Liver (tissue), 9 donors: ENCODE data around the gene DCUN1D3. TPM values are rescaled to one million over a fixed set of nuclear protein-coding genes. Genes with fewer than 3 reads are reported as not detected.

Source experiments
- DNase-seq: peaks from one replicate; pipeline ENCODE4 v3.0.0-alpha.2; 2017; ENCODE audit warnings: low spot score
- H3K27ac ChIP-seq, 2 donors: one replicate each; pipeline ENCODE4 v1.7.0; 2013; ENCODE audit warnings: inconsistent platforms in 2 of 2, low read length in 2 of 2, control low read depth in 1 of 2, low read depth in 1 of 2, mild to moderate bottlenecking in 1 of 2
- H3K27me3 ChIP-seq, 4 donors: one replicate each; pipeline versions ENCODE4 v1.6.1 to v1.7.0; 2013; ENCODE audit warnings: low read length in 3 of 4, inconsistent platforms in 1 of 4, mild to moderate bottlenecking in 1 of 4, moderate library complexity in 1 of 4; ENCODE audit not compliant: control insufficient read depth in 4 of 4, insufficient read depth in 4 of 4
- H3K36me3 ChIP-seq, 4 donors: one replicate each; pipeline versions ENCODE4 v1.6.1 to v1.7.0; 2013; ENCODE audit warnings: low read length in 3 of 4, mild to moderate bottlenecking in 3 of 4, low read depth in 1 of 4, moderate library complexity in 1 of 4; ENCODE audit not compliant: control insufficient read depth in 4 of 4, insufficient read depth in 3 of 4
- H3K4me1 ChIP-seq, 4 donors: one replicate each; pipeline versions ENCODE4 v1.6.1 to v1.7.0; 2013; ENCODE audit warnings: low read length in 3 of 4, mild to moderate bottlenecking in 3 of 4, moderate library complexity in 1 of 4; ENCODE audit not compliant: control insufficient read depth in 4 of 4, insufficient read depth in 4 of 4
- H3K4me3 ChIP-seq, 3 donors: one replicate each; pipeline versions ENCODE4 v1.6.1 to v1.7.0; 2013; ENCODE audit warnings: low read length in 3 of 3, control low read depth in 1 of 3, low read depth in 1 of 3, mild to moderate bottlenecking in 1 of 3
- H3K9ac ChIP-seq, 2 donors: one replicate each; pipeline ENCODE4 v1.7.0; 2013; ENCODE audit warnings: low read length in 2 of 2, mild to moderate bottlenecking in 2 of 2, moderate library complexity in 2 of 2, control low read depth in 1 of 2, low read depth in 1 of 2
- H3K9me3 ChIP-seq, 4 donors: one replicate each; pipeline versions ENCODE4 v1.6.1 to v1.7.0; 2013; ENCODE audit warnings: low read length in 3 of 4; ENCODE audit not compliant: control insufficient read depth in 4 of 4
- ATF3 ChIP-seq: IDR thresholded peaks from 2 replicates; pipeline ENCODE4 v1.6.1; 2016; ENCODE audit warnings: antibody characterized with exemption
- CTCF ChIP-seq: fragments of 150-350 bp; IDR thresholded peaks from 2 replicates; pipeline ENCODE4 v1.5.1; 2017; ENCODE audit warnings: improper control_type of control experiment, low read depth, low read length; ENCODE audit not compliant: missing input control
- EGR1 ChIP-seq, 2 donors: IDR thresholded peaks; 2 replicates each; pipeline ENCODE4 v1.6.1; 2016 to 2018; ENCODE audit warnings: antibody characterized with exemption in 2 of 2, low read depth in 2 of 2
- FOXA1 ChIP-seq: IDR thresholded peaks from 2 replicates; pipeline ENCODE4 v1.6.1; 2016; ENCODE audit warnings: antibody characterized with exemption
- FOXA2 ChIP-seq: IDR thresholded peaks from 2 replicates; pipeline ENCODE4 v1.6.1; 2016; ENCODE audit warnings: antibody characterized with exemption
- GABPA ChIP-seq, 2 donors: IDR thresholded peaks in 1 of 2; conservative IDR thresholded peaks in 1 of 2; 2 replicates each; pipeline ENCODE4 v1.6.1; 2016; ENCODE audit warnings: antibody characterized with exemption in 2 of 2, mild to moderate bottlenecking in 1 of 2, moderate library complexity in 1 of 2
- HNF4A ChIP-seq, 2 donors: conservative IDR thresholded peaks; 2 replicates each; pipeline ENCODE4 v1.6.1; 2016; ENCODE audit warnings: antibody characterized with exemption in 2 of 2, mild to moderate bottlenecking in 2 of 2
- HNF4G ChIP-seq: IDR thresholded peaks from 2 replicates; pipeline ENCODE4 v1.6.1; 2016; ENCODE audit warnings: antibody characterized with exemption
- JUND ChIP-seq, 2 donors: IDR thresholded peaks; 2 replicates each; pipeline ENCODE4 v1.6.1; 2016; ENCODE audit warnings: antibody characterized with exemption in 2 of 2
- MAX ChIP-seq: IDR thresholded peaks from 2 replicates; pipeline ENCODE4 v1.6.1; 2016; ENCODE audit warnings: antibody characterized with exemption
- NR2F2 ChIP-seq: IDR thresholded peaks from 2 replicates; pipeline ENCODE4 v1.6.1; 2016; ENCODE audit warnings: antibody characterized with exemption
- RAD21 ChIP-seq, 2 donors: IDR thresholded peaks; 2 replicates each; pipeline ENCODE4 v1.6.1; 2016; ENCODE audit warnings: antibody characterized with exemption in 2 of 2, mild to moderate bottlenecking in 2 of 2
- REST ChIP-seq: IDR thresholded peaks from 2 replicates; pipeline ENCODE4 v1.6.1; 2016; ENCODE audit warnings: antibody characterized with exemption, mild to moderate bottlenecking
- RXRA ChIP-seq, 2 donors: IDR thresholded peaks; 2 replicates each; pipeline ENCODE4 v1.6.1; 2017 to 2018; ENCODE audit warnings: antibody characterized with exemption in 2 of 2, mild to moderate bottlenecking in 1 of 2
- SP1 ChIP-seq: IDR thresholded peaks from 2 replicates; pipeline ENCODE4 v1.6.1; 2018; ENCODE audit warnings: antibody characterized with exemption, mild to moderate bottlenecking
- TAF1 ChIP-seq: conservative IDR thresholded peaks from 2 replicates; pipeline ENCODE4 v1.6.1; 2016; ENCODE audit warnings: antibody characterized with exemption, mild to moderate bottlenecking
- YY1 ChIP-seq: IDR thresholded peaks from 2 replicates; pipeline ENCODE4 v1.6.1; 2016; ENCODE audit warnings: antibody characterized with exemption, mild to moderate bottlenecking
- ZBTB33 ChIP-seq: IDR thresholded peaks from 2 replicates; pipeline ENCODE4 v1.6.1; 2016; ENCODE audit warnings: antibody characterized with exemption
- WGBS: extraction: QIAGEN DNeasy Blood & Tissue Kit; methylation state at CpG from one replicate; pipeline ENCODE4 v1.1.7; 2013; 5-methylcytosine and 5-hydroxymethylcytosine counted together
- polyA plus RNA-seq, 2 donors: library from polyadenylated mRNA; stranded (reverse) in 1 of 2; unstranded in 1 of 2; fragments of 200-250 nt in 1 of 2; fragments of >200 nt in 1 of 2; fragmentation: Nextera tagmentation in 1 of 2; extraction: Ambion mirVana in 1 of 2; gene quantifications; one replicate each; pipeline versions ENCODE4 v1.2.1 to v1.2.3, GENCODE V29; 2013 to 2015
- total RNA-seq, 2 donors: library from RNA; depleted of rRNA; stranded (reverse); fragments of >200 nt; gene quantifications; one replicate each; pipeline ENCODE4 v1.2.3, GENCODE V29; 2014
- donor health status: healthy.
- donor health status: healthy.
- donor health status: healthy.
- donor health status: healthy.
- donor health status: healthy.

The DCUN1D3 gene
- total and polyA plus RNA-seq, 4 donors = 2.7 to 16.8 (median 4.8) TPM

- Histone ChIP-seq H3K9ac (peak overlapping the region in 1 of 2 donors; percentile 49), H3K4me1 (peaks cover 17 to 82% (median 75%) of the 10 kb centered on the region in 4 donors), H3K27me3 (no peaks in the 10 kb centered on the region), H3K36me3 (no peaks in the 10 kb centered on the region), H3K9me3 (no peaks in the 10 kb centered on the region), H3K27ac (peak overlapping the region; percentile 58 to 87), H3K4me3 (peak overlapping the region in 1 of 3 donors; percentile 36)
- DNase-seq = no peak
- 28% methylated on average over 1 of the region's 1 CpG for WGBS
- peak; percentile 33 to 61 for TF ChIP-seq RXRA (IDR thresholded peaks at IDR 0.05)
- TF ChIP-seq TAF1 = no peak
- TF ChIP-seq YY1 = peak; percentile 34
- peak; percentile 49 to 69 for TF ChIP-seq HNF4A (conservative IDR thresholded peaks at IDR 0.05)
- TF ChIP-seq SP1 = no peak
- peak in 1 of 2 donors; percentile 4 for TF ChIP-seq RAD21 (IDR thresholded peaks at IDR 0.05)
- TF ChIP-seq JUND (IDR thresholded peaks at IDR 0.05) = peak in 1 of 2 donors; percentile 19
Observed at GRCh38 chr16:20884240-20884556, 16.0 kb downstream of the DCUN1D3 start.

GRCh38 chr16:20883554-20884239 lies 16.5 kb downstream of the DCUN1D3 start:
- WGBS = 30% methylated on average over 5 of the region's 5 CpGs
- no peaks in the 10 kb centered on the region for H3K27me3 ChIP-seq
- no peaks in the 10 kb centered on the region for H3K36me3 ChIP-seq
- peak in 1 of 2 donors; percentile 40 for TF ChIP-seq GABPA (IDR thresholded peaks at IDR 0.05 in 1 of 2, conservative IDR thresholded peaks at IDR 0.05 in 1 of 2)
- TF ChIP-seq FOXA1 = no peak
- TF ChIP-seq NR2F2 = no peak
- peak; percentile 39 for TF ChIP-seq ATF3
- TF ChIP-seq RXRA (IDR thresholded peaks at IDR 0.05) = peak; percentile 80 to 89
- peak; percentile 29 for TF ChIP-seq MAX
- TF ChIP-seq FOXA2 = no peak
- TF ChIP-seq TAF1 = no peak
- no peak for TF ChIP-seq CTCF
- TF ChIP-seq YY1 = no peak
- TF ChIP-seq ZBTB33 = peak; percentile 36
- peak; percentile 7 to 62 for TF ChIP-seq JUND (IDR thresholded peaks at IDR 0.05)
- peak; percentile 62 to 65 for TF ChIP-seq HNF4A (conservative IDR thresholded peaks at IDR 0.05)
- peak; percentile 79 for TF ChIP-seq SP1
- TF ChIP-seq REST = peak; percentile 25
- no peak for TF ChIP-seq HNF4G
- peak; percentile 43 to 86 for TF ChIP-seq EGR1 (IDR thresholded peaks at IDR 0.05; ENCODE audit: low read depth in 2 of 2)
- TF ChIP-seq RAD21 (IDR thresholded peaks at IDR 0.05) = peak in 1 of 2 donors; percentile 12
- no peak for DNase-seq
- H3K27ac ChIP-seq = peak overlapping the region; percentile 59 to 87
- H3K9ac ChIP-seq = peak overlapping the region in 1 of 2 donors; percentile 49
- peaks cover 20 to 86% (median 80%) of the 10 kb centered on the region in 4 donors for H3K4me1 ChIP-seq
- H3K4me3 ChIP-seq = peak overlapping the region in 1 of 3 donors; percentile 36
- H3K9me3 ChIP-seq = no peaks in the 10 kb centered on the region
